ENCODE measurements around the gene SRSF6.

The SRSF6 gene

GRCh38 chr20:43459022-43459942 lies 1.6 kb downstream of the SRSF6 start:
- ChIA-PET CTCF (no interaction called here), POLR2A (interaction anchor here (1.1 to 2.0 kb wide), 3 partner anchors 10 to 55 kb away, joined by 3 to 5 read pairs (median 3); no protein-coding TSS in a partner anchor)
- DNase-seq (ENCODE audit: extremely low spot score) = no peak
- TF ChIP-seq CTCF (IDR thresholded peaks at IDR 0.05; ENCODE audit: control extremely low read depth, extremely low read depth, low read depth, missing control alignments) = no peak

GRCh38 chr20:43460172-43460829 lies 2.6 kb downstream of the SRSF6 start:
- ChIA-PET CTCF (no interaction called here), POLR2A (no interaction called here)
- no peak for DNase-seq (ENCODE audit: extremely low spot score)
- no peak for TF ChIP-seq CTCF (IDR thresholded peaks at IDR 0.05; ENCODE audit: control extremely low read depth, extremely low read depth, low read depth, missing control alignments)

- ChIA-PET POLR2A (interaction anchor here (0.6 to 1.0 kb wide), 4 partner anchors 10 to 489 kb away, joined by 3 to 12 read pairs (median 4); no protein-coding TSS in a partner anchor), CTCF (no interaction called here)
Measured at GRCh38 chr20:43460830-43461200, 3.1 kb downstream of the SRSF6 start.

GRCh38 chr20:43461894-43462659 lies 4.4 kb downstream of the SRSF6 start:
- DNase-seq (ENCODE audit: extremely low spot score) = no peak
- POLR2A ChIA-PET = no interaction called here
- CTCF ChIA-PET = interaction anchor here (1.0 kb wide), 1 partner anchor 230 kb away, joined by 4 read pairs; no protein-coding TSS in a partner anchor
- TF ChIP-seq CTCF (IDR thresholded peaks at IDR 0.05; ENCODE audit: control extremely low read depth, extremely low read depth, low read depth, missing control alignments) = no peak

More at GRCh38 chr20:43460830-43461200, 3.1 kb downstream of the SRSF6 start:
- DNase-seq (ENCODE audit: extremely low spot score) = no peak
- no peak for TF ChIP-seq CTCF (IDR thresholded peaks at IDR 0.05; ENCODE audit: control extremely low read depth, extremely low read depth, low read depth, missing control alignments)

GRCh38 chr20:43462660-43463526 lies 5.2 kb downstream of the SRSF6 start:
- CTCF ChIA-PET = interaction anchor here (1.0 kb wide), 1 partner anchor 229 kb away, joined by 4 read pairs; no protein-coding TSS in a partner anchor
- POLR2A ChIA-PET = interaction anchor here (1.0 kb wide), 1 partner anchor 128 kb away, joined by 3 read pairs; the partner anchor contains the start of gene IFT52
- no peak for DNase-seq (ENCODE audit: extremely low spot score)
- no peak for TF ChIP-seq CTCF (IDR thresholded peaks at IDR 0.05; ENCODE audit: control extremely low read depth, extremely low read depth, low read depth, missing control alignments)
